Endothelial cell of umbilical vein (primary cell): ENCODE data around the gene CLEC11A.

Experiments used
- EZH2 ChIP-seq: IDR thresholded peaks from 2 replicates; pipeline ENCODE4 v1.6.1; 2012; ENCODE audit warnings: borderline replicate concordance, low read depth, mild to moderate bottlenecking, moderate library complexity, low read length, inconsistent platforms; ENCODE audit not compliant: severe bottlenecking
- FOS ChIP-seq: IDR thresholded peaks from 2 replicates; pipeline ENCODE4 v1.6.1; 2011; ENCODE audit warnings: mild to moderate bottlenecking, low read length, moderate library complexity, borderline replicate concordance; ENCODE audit not compliant: insufficient read depth
- JUN ChIP-seq: IDR thresholded peaks from 2 replicates; pipeline ENCODE4 v1.6.1; 2011; ENCODE audit warnings: borderline replicate concordance, low read depth; ENCODE audit not compliant: insufficient read length, insufficient read depth
- POLR2AphosphoS5 ChIP-seq: IDR thresholded peaks from 2 replicates; pipeline ENCODE4 v1.6.1; 2012; ENCODE audit warnings: low read depth, mild to moderate bottlenecking, control low read depth, low read length, moderate library complexity; ENCODE audit not compliant: insufficient read depth
- TF ChIP-seq, protein P1 (sequence below), 2 donors: IDR thresholded peaks; 1 replicate in 1 of 2; 2 replicates in 1 of 2; pipeline ENCODE4 v1.5.1; 2011; ENCODE audit warnings: low read length in 2 of 2, mild to moderate bottlenecking in 2 of 2, moderate library complexity in 2 of 2, control low read depth in 1 of 2, inconsistent platforms in 1 of 2, low read depth in 1 of 2; ENCODE audit not compliant: insufficient read depth in 1 of 2; ENCODE audit errors: extremely low read depth in 1 of 2
- TF ChIP-seq, protein P2 (sequence below): IDR thresholded peaks from 2 replicates; pipeline ENCODE4 v1.6.1; 2011; ENCODE audit not compliant: insufficient read depth, insufficient read length

- TF ChIP-seq FOS (no peak), POLR2AphosphoS5 (no peak), EZH2 (no peak), JUN (no peak)
- TF ChIP-seq, protein P1, sequence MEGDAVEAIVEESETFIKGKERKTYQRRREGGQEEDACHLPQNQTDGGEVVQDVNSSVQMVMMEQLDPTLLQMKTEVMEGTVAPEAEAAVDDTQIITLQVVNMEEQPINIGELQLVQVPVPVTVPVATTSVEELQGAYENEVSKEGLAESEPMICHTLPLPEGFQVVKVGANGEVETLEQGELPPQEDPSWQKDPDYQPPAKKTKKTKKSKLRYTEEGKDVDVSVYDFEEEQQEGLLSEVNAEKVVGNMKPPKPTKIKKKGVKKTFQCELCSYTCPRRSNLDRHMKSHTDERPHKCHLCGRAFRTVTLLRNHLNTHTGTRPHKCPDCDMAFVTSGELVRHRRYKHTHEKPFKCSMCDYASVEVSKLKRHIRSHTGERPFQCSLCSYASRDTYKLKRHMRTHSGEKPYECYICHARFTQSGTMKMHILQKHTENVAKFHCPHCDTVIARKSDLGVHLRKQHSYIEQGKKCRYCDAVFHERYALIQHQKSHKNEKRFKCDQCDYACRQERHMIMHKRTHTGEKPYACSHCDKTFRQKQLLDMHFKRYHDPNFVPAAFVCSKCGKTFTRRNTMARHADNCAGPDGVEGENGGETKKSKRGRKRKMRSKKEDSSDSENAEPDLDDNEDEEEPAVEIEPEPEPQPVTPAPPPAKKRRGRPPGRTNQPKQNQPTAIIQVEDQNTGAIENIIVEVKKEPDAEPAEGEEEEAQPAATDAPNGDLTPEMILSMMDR (IDR thresholded peaks at IDR 0.05; ENCODE audit: extremely low read depth in 1 of 2, insufficient read depth in 1 of 2, low read depth in 1 of 2, low read length in 2 of 2): no peak
- TF ChIP-seq, protein P2, sequence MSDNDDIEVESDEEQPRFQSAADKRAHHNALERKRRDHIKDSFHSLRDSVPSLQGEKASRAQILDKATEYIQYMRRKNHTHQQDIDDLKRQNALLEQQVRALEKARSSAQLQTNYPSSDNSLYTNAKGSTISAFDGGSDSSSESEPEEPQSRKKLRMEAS: no peak
Measured at GRCh38 chr19:50693064-50693975, 29.8 kb upstream of the CLEC11A start.
